ENCODE data around the gene ARHGEF19. TPM values are rescaled to one million over a fixed set of nuclear protein-coding genes. Genes with fewer than 3 reads are reported as not detected.
A peak's percentile ranks its signal among the peaks of the same experiment; 100 is the strongest.

ARHGEF19 gene
- total RNA-seq, 5 donors from 2014 or later (not counting 1 experiment from before 2014, with no cell fraction given), result 7.0 to 17.6 (median 12.3) TPM

- H3K27me3 Mint-ChIP-seq, result no peaks in the 10 kb centered on the region
Observed at GRCh38 chr1:16208270-16208987, 4.0 kb downstream of the ARHGEF19 start.

GRCh38 chr1:16207318-16208269 is 4.9 kb downstream of the ARHGEF19 start:
- H3K9me3 ChIP-seq, result no peaks in the 10 kb centered on the region
- Mint-ChIP-seq H3K9me3 (no peaks in the 10 kb centered on the region), H3K27ac (peak overlapping the region; percentile 77 to 87), H3K36me3 (peaks cover 6% of the 10 kb centered on the region), H3K27me3 (no peaks in the 10 kb centered on the region), H3K4me1 (peaks cover 6 to 10% (median 6%) of the 10 kb centered on the region in 3 donors), H3K4me3 (peak overlapping the region; percentile 84 to 87 (median 86))
- peaks cover 0 to 25% of the 10 kb centered on the region in 2 experiments for H3K4me1 ChIP-seq (ENCODE audit: control insufficient read depth in 1 of 2, extremely low read depth in 1 of 2, insufficient read depth in 2 of 2, low read length in 2 of 2)
- DNase-seq (no peak), ATAC-seq (replicated peaks in 1 of 4) (no peak)
- H3K27me3 ChIP-seq (replicated peaks in 1 of 2; ENCODE audit: control insufficient read depth in 2 of 2, extremely low read depth in 1 of 2, insufficient read depth in 2 of 2, low read length in 1 of 2), result peaks cover 0 to 4% of the 10 kb centered on the region in 2 experiments
- H3K27ac ChIP-seq (ENCODE audit: low read length), result peak overlapping the region; percentile 85
- 63% methylated on average over 40 of the region's 51 CpGs for WGBS (ENCODE audit: insufficient coverage)
- ChIA-PET POLR2A (interaction anchor here in 1 of 2 donors (0.6 to 0.7 kb wide), 2 partner anchors 10 to 47 kb away, joined by 3 to 9 read pairs; no protein-coding TSS in a partner anchor), CTCF (interaction anchor here in 1 of 2 donors (1.1 kb wide), 1 partner anchor 9 kb away, joined by 5 read pairs; no protein-coding TSS in a partner anchor)
- H3K4me3 ChIP-seq (ENCODE audit: control insufficient read depth in 1 of 2, extremely low read depth in 1 of 2, low read length in 1 of 2), result peak overlapping the region; percentile 66 to 67
- H3K36me3 ChIP-seq (ENCODE audit: control insufficient read depth in 2 of 2, extremely low read depth in 1 of 2, insufficient read depth in 1 of 2, low read length in 1 of 2), result peaks cover under 1 to 7% of the 10 kb centered on the region in 2 donors

More at GRCh38 chr1:16208270-16208987, 4.0 kb downstream of the ARHGEF19 start:
- Histone ChIP-seq H3K36me3 (ENCODE audit: control insufficient read depth in 2 of 2, extremely low read depth in 1 of 2, insufficient read depth in 1 of 2, low read length in 1 of 2) (peaks cover 0 to 7% of the 10 kb centered on the region in 2 donors), H3K4me1 (ENCODE audit: control insufficient read depth in 1 of 2, extremely low read depth in 1 of 2, insufficient read depth in 2 of 2, low read length in 2 of 2) (peaks cover 0 to 25% of the 10 kb centered on the region in 2 experiments), H3K9me3 (no peaks in the 10 kb centered on the region), H3K4me3 (ENCODE audit: control insufficient read depth in 1 of 2, extremely low read depth in 1 of 2, low read length in 1 of 2) (no peak overlapping the region), H3K27me3 (replicated peaks in 1 of 2; ENCODE audit: control insufficient read depth in 2 of 2, extremely low read depth in 1 of 2, insufficient read depth in 2 of 2, low read length in 1 of 2) (peaks cover 0 to 4% of the 10 kb centered on the region in 2 experiments), H3K27ac (ENCODE audit: low read length) (no peak overlapping the region)
- ATAC-seq (replicated peaks in 1 of 4) (no peak), DNase-seq (no peak)
- Mint-ChIP-seq H3K27ac (no peak overlapping the region), H3K36me3 (peaks cover 3% of the 10 kb centered on the region), H3K4me1 (peaks cover 6 to 10% (median 6%) of the 10 kb centered on the region in 3 donors), H3K4me3 (peak overlapping the region in 2 of 3 donors; percentile 45 to 84), H3K9me3 (no peaks in the 10 kb centered on the region)
- WGBS (ENCODE audit: insufficient coverage), result 91% methylated on average over 13 of the region's 13 CpGs
- ChIA-PET POLR2A (interaction anchor here in 1 of 2 donors (0.6 kb wide), 1 partner anchor 9 kb away, joined by 9 read pairs; no protein-coding TSS in a partner anchor), CTCF (no interaction called here)

GRCh38 chr1:16206547-16207317 is 5.7 kb downstream of the ARHGEF19 start:
- H3K36me3 ChIP-seq (ENCODE audit: control insufficient read depth in 2 of 2, extremely low read depth in 1 of 2, insufficient read depth in 1 of 2, low read length in 1 of 2), result peaks cover 3 to 14% of the 10 kb centered on the region in 2 donors
- ATAC-seq (replicated peaks in 1 of 4), result peak; percentile 90 to 92 (median 92)
- POLR2A ChIA-PET, result interaction anchor here (0.6 to 0.7 kb wide), 2 partner anchors 11 to 47 kb away, joined by 3 to 10 read pairs; no protein-coding TSS in a partner anchor
- peak overlapping the region; percentile 94 to 97 for H3K27ac Mint-ChIP-seq
- no peaks in the 10 kb centered on the region for H3K9me3 Mint-ChIP-seq
- CTCF ChIA-PET, result interaction anchor here in 1 of 2 donors (1.1 kb wide), 1 partner anchor 10 kb away, joined by 5 read pairs; no protein-coding TSS in a partner anchor
- H3K36me3 Mint-ChIP-seq, result peaks cover 6% of the 10 kb centered on the region
- H3K9me3 ChIP-seq, result no peaks in the 10 kb centered on the region
- WGBS (ENCODE audit: insufficient coverage), result under 1% methylated on average over 69 of the region's 87 CpGs
- no peaks in the 10 kb centered on the region for H3K27me3 Mint-ChIP-seq
- H3K27me3 ChIP-seq (replicated peaks in 1 of 2; ENCODE audit: control insufficient read depth in 2 of 2, extremely low read depth in 1 of 2, insufficient read depth in 2 of 2, low read length in 1 of 2), result no peaks in the 10 kb centered on the region
- peak overlapping the region; percentile 85 for H3K27ac ChIP-seq (ENCODE audit: low read length)
- H3K4me1 Mint-ChIP-seq, result peaks cover 6 to 10% (median 6%) of the 10 kb centered on the region in 3 donors
- DNase-seq, result peak; percentile 84 to 96 (median 92)
- peaks cover 0 to 25% of the 10 kb centered on the region in 2 experiments for H3K4me1 ChIP-seq (ENCODE audit: control insufficient read depth in 1 of 2, extremely low read depth in 1 of 2, insufficient read depth in 2 of 2, low read length in 2 of 2)
- peak overlapping the region; percentile 66 to 67 for H3K4me3 ChIP-seq (ENCODE audit: control insufficient read depth in 1 of 2, extremely low read depth in 1 of 2, low read length in 1 of 2)
- peak overlapping the region; percentile 84 to 87 (median 86) for H3K4me3 Mint-ChIP-seq

- ATAC-seq (replicated peaks in 1 of 4), result peak in 1 of 4 experiments; percentile 0
- H3K27ac Mint-ChIP-seq, result peak overlapping the region; percentile 94 to 97
- Histone ChIP-seq H3K4me1 (ENCODE audit: control insufficient read depth in 1 of 2, extremely low read depth in 1 of 2, insufficient read depth in 2 of 2, low read length in 2 of 2) (peaks cover 0 to 25% of the 10 kb centered on the region in 2 experiments), H3K36me3 (ENCODE audit: control insufficient read depth in 2 of 2, extremely low read depth in 1 of 2, insufficient read depth in 1 of 2, low read length in 1 of 2) (peaks cover 3 to 19% of the 10 kb centered on the region in 2 donors), H3K27ac (ENCODE audit: low read length) (peak overlapping the region; percentile 45), H3K27me3 (replicated peaks in 1 of 2; ENCODE audit: control insufficient read depth in 2 of 2, extremely low read depth in 1 of 2, insufficient read depth in 2 of 2, low read length in 1 of 2) (no peaks in the 10 kb centered on the region), H3K9me3 (no peaks in the 10 kb centered on the region), H3K4me3 (ENCODE audit: control insufficient read depth in 1 of 2, extremely low read depth in 1 of 2, low read length in 1 of 2) (peak overlapping the region; percentile 48 to 67)
- no peaks in the 10 kb centered on the region for H3K27me3 Mint-ChIP-seq
- H3K4me1 Mint-ChIP-seq, result peaks cover 6 to 10% (median 6%) of the 10 kb centered on the region in 3 donors
- no peaks in the 10 kb centered on the region for H3K9me3 Mint-ChIP-seq
- ChIA-PET CTCF (interaction anchor here in 1 of 2 donors (1.1 kb wide), 1 partner anchor 11 kb away, joined by 5 read pairs; no protein-coding TSS in a partner anchor), POLR2A (interaction anchor here in 1 of 2 donors (0.6 kb wide), 1 partner anchor 11 kb away, joined by 10 read pairs; no protein-coding TSS in a partner anchor)
- peaks cover 6% of the 10 kb centered on the region for H3K36me3 Mint-ChIP-seq
- 45% methylated on average over 38 of the region's 38 CpGs for whole genome bisulfite sequencing (ENCODE audit: insufficient coverage)
- H3K4me3 Mint-ChIP-seq, result peak overlapping the region; percentile 84 to 87 (median 86)
- peak in 1 of 35 experiments; percentile 19 for DNase-seq
Observed at GRCh38 chr1:16205891-16206546, 6.4 kb downstream of the ARHGEF19 start.

GRCh38 chr1:16205334-16205671 is 7.1 kb downstream of the ARHGEF19 start:
- no peaks in the 10 kb centered on the region for H3K9me3 ChIP-seq
- no peaks in the 10 kb centered on the region for H3K27me3 ChIP-seq (replicated peaks in 1 of 2; ENCODE audit: control insufficient read depth in 2 of 2, extremely low read depth in 1 of 2, insufficient read depth in 2 of 2, low read length in 1 of 2)
- H3K27ac Mint-ChIP-seq, result no peak overlapping the region
- H3K4me3 Mint-ChIP-seq, result peak overlapping the region in 1 of 3 donors; percentile 52
- peaks cover 6% of the 10 kb centered on the region for H3K36me3 Mint-ChIP-seq
- H3K27ac ChIP-seq (ENCODE audit: low read length), result peak overlapping the region; percentile 5
- H3K36me3 ChIP-seq (ENCODE audit: control insufficient read depth in 2 of 2, extremely low read depth in 1 of 2, insufficient read depth in 1 of 2, low read length in 1 of 2), result peaks cover 3 to 19% of the 10 kb centered on the region in 2 donors
- peaks cover 6 to 10% (median 6%) of the 10 kb centered on the region in 3 donors for H3K4me1 Mint-ChIP-seq
- H3K27me3 Mint-ChIP-seq, result no peaks in the 10 kb centered on the region
- H3K9me3 Mint-ChIP-seq, result no peaks in the 10 kb centered on the region
- 91% methylated on average over 4 of the region's 11 CpGs for WGBS (ENCODE audit: insufficient coverage)
- H3K4me1 ChIP-seq (ENCODE audit: control insufficient read depth in 1 of 2, extremely low read depth in 1 of 2, insufficient read depth in 2 of 2, low read length in 2 of 2), result peaks cover 0 to 25% of the 10 kb centered on the region in 2 experiments
- ChIA-PET POLR2A (no interaction called here), CTCF (no interaction called here)
- DNase-seq (no peak), ATAC-seq (replicated peaks in 1 of 4) (no peak)
- no peak overlapping the region for H3K4me3 ChIP-seq (ENCODE audit: control insufficient read depth in 1 of 2, extremely low read depth in 1 of 2, low read length in 1 of 2)

Measured in T-cell (primary cell).